ENCODE measurements around the gene BORCS8. TPM values are rescaled to one million over a fixed set of nuclear protein-coding genes. Genes with fewer than 3 reads are reported as not detected.

The BORCS8 gene
- total RNA-seq, 2 experiments from 2014 or later = 31.9 to 34.6 TPM

DNA sequence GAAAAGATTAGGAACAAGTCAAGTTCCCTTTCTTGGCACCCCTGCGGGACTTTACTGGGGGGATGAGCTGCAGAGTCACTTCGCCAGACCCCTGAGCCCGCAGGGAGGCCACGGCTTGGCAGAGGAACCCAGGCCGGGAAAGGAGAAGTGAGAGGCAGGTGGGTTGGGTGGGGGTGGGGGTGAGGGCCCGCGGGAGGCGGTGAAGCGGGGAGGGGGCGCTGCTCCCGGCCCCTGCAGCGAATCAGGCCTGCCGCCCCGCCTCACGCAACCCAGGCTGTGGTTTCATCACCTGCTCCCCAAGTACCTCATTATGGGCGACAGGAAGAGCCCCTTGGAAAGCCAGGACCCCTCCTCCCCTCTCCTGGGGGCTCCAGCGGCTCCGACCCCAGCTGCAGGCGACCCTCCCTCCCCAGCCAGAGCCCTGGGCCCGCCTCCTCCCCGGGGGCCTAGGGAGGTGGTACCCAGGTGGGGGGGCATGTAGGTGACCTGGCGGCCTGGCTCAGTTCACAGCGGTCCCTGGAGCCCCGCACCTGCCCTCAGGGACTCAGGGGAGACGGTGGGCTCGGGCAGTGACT, 31.4 kb downstream of the BORCS8 start:
- ChIA-PET POLR2A (no interaction called here), CTCF (interaction anchor here (1.8 kb wide), 1 partner anchor 15 kb away, joined by 4 read pairs; no protein-coding TSS in a partner anchor)

DNA sequence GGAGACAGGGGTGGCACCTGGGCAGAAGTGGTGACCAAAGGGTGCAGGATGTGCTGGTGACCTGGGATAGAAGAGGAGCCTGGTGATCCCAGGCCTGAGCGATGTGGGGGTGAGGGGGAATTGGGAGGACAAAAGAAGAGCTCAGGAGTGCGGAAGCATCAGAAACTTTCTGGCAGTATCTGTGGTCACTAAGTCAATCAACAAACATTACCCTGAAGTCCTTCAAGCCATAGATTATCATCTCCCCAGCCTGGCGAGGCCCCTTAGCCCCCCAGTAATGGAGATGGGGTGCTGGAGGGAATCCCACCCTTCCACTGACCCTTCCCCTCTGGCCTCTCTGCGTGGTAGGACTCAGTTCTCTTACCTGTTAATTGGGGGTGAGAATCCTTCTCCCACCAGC, 32.4 kb downstream of the BORCS8 start:
- ChIA-PET CTCF (interaction anchor here (0.6 to 1.8 kb wide), 3 partner anchors 14 to 1685 kb away, joined by 3 to 4 read pairs (median 4); no protein-coding TSS in a partner anchor), POLR2A (no interaction called here)

DNA sequence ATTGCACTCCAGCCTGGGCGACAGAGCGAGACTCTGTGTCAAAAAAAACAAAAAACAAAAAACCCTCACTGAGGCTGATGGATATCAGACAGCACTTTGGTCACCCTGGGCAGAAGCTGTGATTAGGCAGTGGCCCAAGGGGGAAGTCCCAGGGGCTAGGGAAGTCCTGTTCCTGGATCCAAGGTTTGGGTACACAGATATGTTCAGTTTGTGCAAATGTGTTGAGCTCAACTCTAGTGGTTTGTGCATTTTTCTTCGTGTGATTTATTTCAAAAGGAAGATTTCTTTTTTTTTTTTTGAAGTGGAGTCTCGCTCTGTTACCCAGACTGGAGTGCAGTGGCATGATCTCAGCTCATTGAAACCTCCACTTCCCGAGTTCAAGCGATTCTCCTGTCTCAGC, 34.1 kb downstream of the BORCS8 start:
- ChIA-PET CTCF (interaction anchor here (0.6 to 3.0 kb wide), 4 partner anchors 11 to 34 kb away, joined by 3 to 13 read pairs (median 6); no protein-coding TSS in a partner anchor), POLR2A (no interaction called here)

DNA sequence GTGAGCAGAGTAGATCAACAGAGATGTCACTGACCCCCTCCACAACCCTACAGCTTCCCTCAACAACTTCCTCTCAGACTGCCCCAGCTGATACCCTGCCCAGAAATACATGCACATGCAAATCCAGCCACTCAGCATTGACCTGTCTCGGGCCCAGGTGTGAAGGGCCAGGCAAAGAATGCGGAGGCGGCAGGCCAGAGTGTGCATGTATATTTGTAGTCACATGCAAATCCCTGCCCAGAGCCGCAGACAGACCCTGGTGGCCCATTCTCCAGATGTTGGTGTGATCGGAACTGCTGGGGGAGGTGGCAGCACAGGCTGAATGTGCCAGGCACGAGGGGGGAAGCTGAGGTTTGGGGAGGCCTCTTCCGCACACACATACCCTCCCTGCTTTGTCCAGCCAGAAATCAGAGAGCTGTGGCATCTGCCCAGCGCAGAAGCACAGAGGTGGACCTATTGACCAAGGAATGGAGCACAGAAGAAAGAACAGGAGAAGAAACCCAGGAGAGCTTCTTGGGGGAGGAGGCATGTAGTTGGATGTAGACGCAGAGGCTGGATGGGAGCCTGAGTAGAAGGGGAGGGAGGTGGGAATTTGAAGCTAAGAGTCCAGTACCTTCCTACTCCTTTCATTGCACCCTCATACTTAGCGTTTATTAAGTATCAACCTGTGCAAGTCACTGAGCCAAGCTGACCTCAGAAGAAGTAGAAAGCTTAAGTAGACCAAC, 36.3 kb downstream of the BORCS8 start:
- POLR2A ChIA-PET = no interaction called here
- CTCF ChIA-PET = interaction anchor here (0.8 to 3.0 kb wide), 4 partner anchors 9 to 37 kb away, joined by 3 to 13 read pairs (median 4); no protein-coding TSS in a partner anchor

DNA sequence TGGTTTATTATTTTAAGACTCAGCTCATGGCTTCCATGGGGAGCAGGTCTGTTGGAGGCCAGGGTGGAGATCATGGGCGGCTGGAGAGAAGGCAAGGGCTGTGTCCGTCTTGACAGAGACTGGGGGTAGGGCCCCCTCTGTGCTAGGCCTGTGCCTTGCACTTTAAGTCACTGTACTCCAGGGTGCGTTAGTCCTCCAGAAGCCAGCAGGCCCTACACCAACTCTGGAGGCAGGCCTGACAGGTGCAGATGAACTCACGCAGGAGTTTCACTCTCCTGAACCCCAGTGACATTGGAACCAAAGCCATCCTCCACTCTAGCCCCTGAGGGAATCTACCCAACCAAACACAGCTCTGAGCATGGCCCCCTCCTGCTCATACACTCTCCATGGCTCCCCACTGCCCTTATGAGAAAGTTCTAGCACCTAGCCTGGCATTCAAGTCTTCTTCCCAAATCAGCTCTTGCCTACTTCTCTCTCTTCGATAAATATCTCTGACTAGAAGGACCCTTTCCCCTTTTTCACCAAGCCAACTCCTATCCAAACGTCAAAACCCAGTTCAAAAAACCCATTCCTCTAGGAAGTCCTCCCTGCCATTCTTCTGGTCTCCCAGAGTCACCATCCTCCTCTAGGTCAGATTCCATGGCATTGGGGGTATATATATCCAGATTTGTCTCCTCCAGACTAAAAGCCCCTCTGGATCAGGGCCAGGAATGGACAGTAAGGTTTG, 37.0 kb downstream of the BORCS8 start:
- POLR2A ChIA-PET = no interaction called here
- CTCF ChIA-PET = no interaction called here

DNA sequence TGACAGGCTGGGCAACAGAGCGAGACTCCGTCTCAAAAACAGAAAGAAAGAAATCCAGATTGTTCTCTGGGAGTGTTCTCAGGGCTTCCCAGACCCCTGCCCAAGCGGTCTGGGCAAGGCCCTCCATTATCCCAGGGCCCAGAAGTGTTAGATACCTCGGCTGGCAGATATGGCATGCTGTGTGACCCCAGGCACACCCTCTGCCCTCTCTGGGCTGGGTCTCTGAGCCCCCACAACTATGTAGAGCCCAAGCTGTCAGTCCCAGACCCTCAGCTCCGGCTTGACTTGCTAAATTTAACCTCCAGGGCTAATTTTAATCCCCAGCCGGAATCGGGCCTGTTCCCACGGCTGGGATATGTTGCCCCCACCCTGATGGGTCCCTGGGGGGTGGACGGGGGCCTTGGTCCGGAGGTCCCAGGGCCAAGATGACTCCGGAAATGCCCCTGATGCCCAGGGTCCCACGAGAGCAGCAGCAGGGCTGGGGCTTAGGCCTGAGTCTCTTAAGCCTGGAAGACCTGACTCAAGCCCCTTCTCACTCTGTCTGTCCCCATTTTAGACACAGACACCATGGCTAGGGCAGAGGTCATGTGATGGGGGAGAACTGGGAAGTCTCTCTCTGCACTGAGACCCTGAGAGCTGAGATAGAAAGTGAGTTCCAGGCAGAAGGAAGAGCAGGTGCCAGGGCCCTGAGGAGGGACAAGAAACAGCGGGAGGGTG, 39.1 kb downstream of the BORCS8 start:
- POLR2A ChIA-PET = no interaction called here

DNA sequence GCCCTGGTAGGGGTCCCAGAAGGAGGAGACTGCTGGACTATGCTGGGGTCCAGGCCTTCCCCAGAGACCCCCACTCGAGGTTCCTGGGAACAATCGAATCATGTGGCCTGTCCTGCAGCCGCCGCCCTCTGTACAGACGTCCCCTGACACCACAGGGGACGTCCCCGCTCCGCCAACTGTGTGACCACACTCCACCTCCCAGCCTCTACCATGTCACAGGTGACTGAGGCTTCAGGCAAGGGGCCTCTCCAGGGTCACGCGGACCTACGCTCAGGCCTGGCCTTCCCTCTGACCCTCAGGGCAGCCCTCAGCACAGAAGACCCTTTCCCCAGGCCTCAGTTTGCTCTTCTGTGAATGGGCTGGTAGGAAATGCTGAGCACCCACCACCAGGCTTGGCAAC, 40.5 kb downstream of the BORCS8 start:
- ChIA-PET POLR2A (no interaction called here), CTCF (no interaction called here)

More for the DNA sequence above, 39.1 kb downstream of the BORCS8 start:
- CTCF ChIA-PET = interaction anchor here (0.6 kb wide), 1 partner anchor 96 kb away, joined by 3 read pairs; no protein-coding TSS in a partner anchor

DNA sequence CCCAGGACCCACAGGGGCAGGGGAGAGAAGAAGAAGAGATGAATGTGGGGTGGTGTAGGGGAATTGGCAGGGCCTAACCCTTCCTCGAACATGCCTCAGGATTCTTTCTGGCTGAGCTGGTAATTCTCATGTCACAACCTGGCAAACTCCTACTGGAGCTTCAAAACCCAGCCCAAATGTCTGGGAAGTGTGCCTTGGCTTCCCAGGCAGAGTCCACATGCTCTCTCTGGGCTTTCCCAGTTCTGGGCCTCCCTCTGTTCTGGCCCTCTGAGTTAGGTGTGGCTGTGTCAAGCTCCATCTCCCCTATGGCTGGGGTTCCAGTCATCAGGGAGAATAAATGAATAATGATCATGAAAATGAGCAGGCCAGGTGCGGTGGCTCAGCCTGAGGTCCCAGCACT, 42.5 kb downstream of the BORCS8 start:
- POLR2A ChIA-PET = no interaction called here

DNA sequence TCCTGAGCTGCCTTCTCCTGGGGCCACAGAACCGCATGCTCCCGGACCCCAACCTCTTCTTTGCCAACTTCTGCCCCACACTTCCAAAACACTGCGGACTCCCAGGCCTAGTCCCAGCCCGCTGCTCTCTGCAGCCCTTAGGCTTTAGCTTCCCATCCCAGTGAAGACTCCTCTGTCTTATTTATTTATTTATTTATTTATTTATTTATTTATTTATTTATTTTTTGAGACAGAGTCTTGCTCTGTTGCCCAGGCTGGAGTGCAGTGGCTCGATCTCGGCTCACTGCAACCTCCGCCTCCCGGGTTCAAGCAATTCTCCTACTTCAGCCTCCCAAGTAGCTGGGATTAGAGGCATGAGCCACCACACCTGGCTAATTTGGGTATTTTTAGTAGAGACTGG, 43.4 kb downstream of the BORCS8 start:
- CTCF ChIA-PET = interaction anchor here (0.6 to 1.9 kb wide), 4 partner anchors 21 to 127 kb away, joined by 3 to 9 read pairs (median 4); partner anchors contain the start of gene MEF2B
- POLR2A ChIA-PET = interaction anchor here (0.6 kb wide), 2 partner anchors 24 to 406 kb away, joined by 3 to 4 read pairs; no protein-coding TSS in a partner anchor

More for the DNA sequence above, 42.5 kb downstream of the BORCS8 start:
- CTCF ChIA-PET = no interaction called here

DNA sequence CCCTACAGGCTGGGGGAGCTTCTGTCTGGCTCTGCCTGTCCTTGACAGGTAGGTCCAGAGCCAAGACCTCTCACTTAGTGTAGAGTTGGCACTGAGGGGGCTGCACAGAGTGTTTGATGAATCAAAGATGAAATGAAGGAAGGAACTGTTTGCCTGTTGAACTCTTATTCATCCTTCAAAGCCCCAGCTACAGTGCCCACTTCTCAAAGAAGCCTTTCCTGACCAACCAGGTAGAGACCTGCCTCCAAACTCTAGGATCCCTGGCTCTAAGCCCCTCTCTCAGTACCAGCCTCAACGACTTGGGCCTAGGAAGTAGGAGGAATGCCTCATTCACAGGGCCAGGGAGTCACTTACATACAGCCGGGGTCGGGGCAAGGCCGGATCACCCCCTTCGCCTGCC, 44.6 kb downstream of the BORCS8 start:
- POLR2A ChIA-PET = no interaction called here

DNA sequence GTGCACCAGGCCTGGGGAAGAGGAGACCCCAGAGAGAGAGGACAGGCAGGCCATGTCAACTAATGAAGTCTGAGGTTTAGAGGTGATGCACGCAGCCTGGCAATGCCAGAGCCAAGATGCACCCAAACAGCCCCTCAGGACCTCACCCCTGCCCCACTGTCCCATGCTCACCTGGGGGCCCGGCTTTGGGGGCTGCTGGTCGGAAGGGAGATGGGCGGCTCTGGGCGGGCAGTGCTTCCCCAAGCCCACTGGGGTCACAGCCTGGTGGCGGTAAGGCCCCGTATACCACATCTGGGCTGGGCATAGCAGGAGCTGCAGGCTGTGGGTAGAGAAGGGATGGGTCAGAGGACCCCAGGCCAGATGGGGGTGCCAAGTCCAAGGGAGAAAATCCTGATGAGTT, 45.1 kb downstream of the BORCS8 start:
- ChIA-PET CTCF (interaction anchor here (0.5 to 2.6 kb wide), 5 partner anchors 10 to 93 kb away, joined by 3 to 13 read pairs (median 4); no protein-coding TSS in a partner anchor), POLR2A (no interaction called here)

More for the DNA sequence above, 44.6 kb downstream of the BORCS8 start:
- CTCF ChIA-PET = interaction anchor here (1.6 to 2.6 kb wide), 3 partner anchors 10 to 28 kb away, joined by 5 to 13 read pairs (median 9); partner anchors contain the start of gene MEF2B

DNA sequence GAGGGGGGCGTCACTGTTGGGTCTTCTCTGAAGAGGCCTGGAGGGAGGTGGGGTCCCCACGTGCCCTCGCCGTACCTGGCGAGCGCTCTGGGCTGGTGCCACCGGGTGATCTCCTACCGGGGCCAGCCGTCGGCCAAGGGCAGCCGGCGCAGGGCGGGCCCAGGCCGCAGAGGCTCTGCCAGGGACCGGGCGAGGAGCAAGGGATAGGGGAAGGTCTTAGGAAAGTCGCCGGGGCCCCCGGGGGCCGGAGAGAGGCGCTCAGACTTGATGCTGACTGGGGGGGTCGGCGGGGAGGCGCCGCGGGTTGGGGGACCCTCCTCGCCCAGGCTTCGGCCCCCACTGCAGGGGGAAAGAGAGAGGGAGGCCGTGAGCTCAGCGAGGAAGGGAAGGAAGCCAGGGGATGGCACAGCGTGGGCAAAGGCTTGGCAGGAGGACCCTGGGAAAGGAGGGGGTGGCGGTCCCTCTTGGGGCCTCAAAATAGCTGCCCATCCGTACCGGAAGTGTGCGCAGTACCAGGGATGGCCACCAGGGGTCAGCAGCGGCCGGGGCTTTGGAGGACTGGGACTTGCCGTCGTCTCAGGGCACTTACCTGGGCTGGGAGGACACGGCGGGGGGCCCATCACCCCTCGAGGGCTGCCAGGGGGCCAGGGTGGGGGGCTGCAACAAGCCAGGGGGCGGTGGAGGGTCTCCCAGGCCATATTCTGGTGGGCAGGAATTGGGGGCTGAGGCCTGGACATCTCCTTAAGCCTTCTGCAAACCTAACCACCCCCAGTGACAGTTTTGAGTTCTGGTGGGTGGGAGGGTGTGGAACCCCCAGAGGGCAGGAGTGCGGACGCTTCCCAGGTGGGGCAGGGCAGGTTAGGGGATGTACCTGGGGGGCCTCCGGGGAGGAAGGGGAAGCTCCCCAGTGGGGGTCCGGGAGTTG, 46.0 kb downstream of the BORCS8 start:
- ChIA-PET POLR2A (no interaction called here), CTCF (interaction anchor here (0.5 to 2.6 kb wide), 10 partner anchors 11 to 220 kb away, joined by 3 to 13 read pairs (median 4); no protein-coding TSS in a partner anchor)

DNA sequence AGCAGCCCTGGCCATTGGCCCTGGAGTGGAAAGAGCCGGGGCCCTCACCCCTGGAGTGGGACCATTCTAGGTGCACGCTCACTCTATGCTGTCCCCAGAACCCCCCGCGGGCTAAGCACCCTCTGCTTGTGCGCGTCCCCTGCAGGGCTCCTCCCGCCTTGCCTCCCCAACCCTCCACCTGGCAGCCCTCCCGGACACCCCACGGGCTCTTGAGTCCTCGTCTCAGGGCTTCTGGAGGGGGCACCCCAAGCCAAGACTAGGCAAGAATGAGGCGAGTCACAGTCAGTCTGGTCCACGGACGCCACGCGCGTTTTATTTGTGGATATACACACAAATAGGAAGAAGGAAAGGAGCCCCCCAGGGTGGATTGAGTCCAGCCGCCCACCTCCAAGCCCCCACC, 46.7 kb downstream of the BORCS8 start:
- ChIA-PET POLR2A (no interaction called here), CTCF (interaction anchor here (0.7 to 2.6 kb wide), 8 partner anchors 12 to 221 kb away, joined by 3 to 13 read pairs (median 4); no protein-coding TSS in a partner anchor)

DNA sequence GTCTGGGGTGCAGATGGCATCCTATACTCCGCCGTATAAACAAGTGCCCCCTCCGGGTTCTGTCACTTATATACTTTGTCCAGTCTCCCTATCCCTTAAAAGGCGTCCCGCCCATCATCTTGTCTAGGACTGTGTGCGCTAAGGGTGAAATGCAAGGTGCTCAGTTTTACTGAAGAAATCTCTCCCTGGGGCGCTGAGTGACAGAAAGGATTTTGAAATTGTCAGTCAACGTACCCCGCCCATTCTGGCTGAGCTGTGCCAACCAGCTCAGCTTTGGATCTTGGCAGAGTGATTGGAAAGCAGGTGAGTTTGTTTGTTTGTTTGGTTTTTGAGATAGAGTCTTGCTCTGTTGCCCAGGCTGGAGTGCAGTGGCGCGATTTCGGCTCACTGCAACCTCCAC, 49.6 kb downstream of the BORCS8 start:
- CTCF ChIA-PET = interaction anchor here (0.6 to 0.9 kb wide), 2 partner anchors 16 to 51 kb away, joined by 4 read pairs; no protein-coding TSS in a partner anchor
- POLR2A ChIA-PET = no interaction called here

DNA sequence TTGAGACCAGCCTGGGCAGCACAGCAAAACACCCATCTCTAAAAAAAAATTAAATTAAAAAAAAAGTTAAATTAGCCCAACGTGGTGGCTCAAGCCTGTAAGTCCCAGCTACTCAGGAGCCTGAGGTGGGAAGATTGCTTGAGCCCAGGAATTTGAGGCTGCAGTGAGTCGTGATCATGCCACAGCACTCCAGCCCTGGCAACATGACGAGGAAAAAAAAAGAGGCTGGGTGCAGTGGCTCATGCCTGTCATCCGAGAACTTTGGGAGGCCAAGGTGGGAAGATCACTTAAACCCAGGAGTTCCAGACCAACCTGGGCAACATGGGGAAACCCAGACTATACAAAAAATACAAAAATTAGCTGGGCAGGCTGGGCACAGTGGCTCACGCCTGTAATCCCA, 51.5 kb downstream of the BORCS8 start:
- POLR2A ChIA-PET = no interaction called here
- CTCF ChIA-PET = interaction anchor here (1.3 kb wide), 1 partner anchor 34 kb away, joined by 4 read pairs; no protein-coding TSS in a partner anchor

DNA sequence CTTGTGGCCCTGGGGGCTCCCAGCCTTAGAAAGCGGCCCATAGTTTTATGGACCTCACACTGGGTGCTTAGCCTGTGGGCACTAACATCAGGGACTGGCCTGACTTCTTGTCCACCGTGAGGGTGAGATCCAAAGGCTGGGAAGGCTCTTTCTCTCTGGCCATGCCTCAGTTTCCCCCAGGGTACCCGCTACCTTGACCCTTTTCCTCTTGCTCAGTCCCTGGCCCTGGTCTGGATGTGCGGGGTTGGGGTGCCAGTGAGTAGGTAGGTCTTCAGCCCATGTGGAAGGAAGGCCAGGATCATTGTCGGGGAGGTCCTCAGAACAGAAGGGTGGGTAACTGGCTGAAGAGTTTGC, 52.1 kb downstream of the BORCS8 start:
- CTCF ChIA-PET = interaction anchor here (1.3 kb wide), 1 partner anchor 35 kb away, joined by 4 read pairs; no protein-coding TSS in a partner anchor
- POLR2A ChIA-PET = interaction anchor here (0.7 kb wide), 1 partner anchor 246 kb away, joined by 3 read pairs; no protein-coding TSS in a partner anchor

DNA sequence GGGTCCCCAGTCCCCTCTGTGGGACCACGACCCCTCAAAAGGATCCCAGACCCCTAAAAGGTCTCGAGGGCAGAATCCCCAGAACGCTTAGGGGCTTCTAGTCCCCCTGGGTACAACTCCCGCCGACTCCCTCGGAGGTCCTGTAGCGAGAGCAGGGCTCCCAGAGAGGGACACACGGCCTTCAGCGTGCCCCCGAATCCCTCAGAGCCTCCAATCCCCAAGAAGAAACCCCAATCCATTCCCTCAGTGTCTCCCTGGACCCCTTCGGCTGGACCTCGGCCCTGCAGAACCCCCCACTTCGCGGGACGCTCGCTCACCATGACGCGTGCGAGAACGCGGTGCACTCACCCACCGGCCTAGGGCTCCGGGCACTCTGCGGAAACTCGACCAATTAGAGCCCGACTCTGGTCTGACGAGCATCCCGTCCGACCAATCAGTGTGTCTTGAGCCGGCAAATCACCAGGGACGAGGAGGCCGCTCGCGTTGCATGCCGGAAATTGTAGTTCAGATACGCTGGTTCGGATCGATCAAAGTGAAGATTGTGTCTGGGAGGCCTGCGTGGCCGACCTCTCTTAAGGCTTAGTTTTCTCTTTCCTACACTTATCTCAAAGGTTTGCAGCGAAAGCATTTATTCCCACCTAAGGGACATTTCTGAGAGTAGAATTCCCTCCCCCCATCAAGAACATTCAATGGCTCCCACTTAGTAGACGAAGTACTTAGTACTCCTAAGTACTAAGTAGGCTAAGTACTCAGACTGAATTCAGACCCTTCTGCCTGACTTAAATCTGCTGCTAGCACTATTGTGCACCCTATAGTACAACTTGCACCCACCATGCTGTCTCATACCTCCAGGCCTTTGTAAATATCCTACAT, 53.6 kb downstream of the BORCS8 start, which contains the start of gene TMEM161A:
TMEM161A (minus strand) TSS at position 370 of the 873 bp plus-strand sequence; CDS start at position 320, 50 bp downstream.
- POLR2A ChIA-PET = no interaction called here
- CTCF ChIA-PET = no interaction called here
